Activated CD8-positive, alpha-beta memory T cell treated with anti-CD3 and anti-CD28 coated beads for 48 hours (primary cell): ENCODE measurements around the gene PLCB3.
A peak's percentile ranks its signal among the peaks of the same experiment; 100 is the strongest.
"Not testable (repeated sequence)": the region's sequence is repeated elsewhere in the genome, so short reads cannot be mapped to it uniquely, and the experiment has no call there.

Experiments
- DNase-seq, 3 experiments: peaks; one replicate each; pipeline ENCODE4 v3.0.0-alpha.2; 2020; ENCODE audit warnings: low read depth in 2 of 3, low spot score in 2 of 3

The PLCB3 gene

GRCh38 chr11:64303109-64304031 is 52.0 kb downstream of the PLCB3 start:
- no peak for DNase-seq

GRCh38 chr11:64304032-64304315 is 52.6 kb downstream of the PLCB3 start:
- no peak for DNase-seq

GRCh38 chr11:64304316-64305072 is 53.2 kb downstream of the PLCB3 start:
- DNase-seq: peak; percentile 84 to 98 (median 97)

GRCh38 chr11:64305075-64305690 is 53.9 kb downstream of the PLCB3 start, which contains the start of gene ESRRA:
TSS of gene ESRRA (plus strand) at chr11:64305524. CDS start at chr11:64307180, 1,656 bp downstream.
- DNase-seq: peak; percentile 98 to 100 (median 99)

GRCh38 chr11:64305691-64306562 is 54.6 kb downstream of the PLCB3 start:
- DNase-seq: peak in 2 of 3 experiments; percentile 40 to 41

- DNase-seq: no peak
These were observed 55.2 kb downstream of the PLCB3 start for GRCh38 chr11:64306563-64306875.

- DNase-seq: no peak
These were observed 55.7 kb downstream of the PLCB3 start for GRCh38 chr11:64306876-64307622.

GRCh38 chr11:64307795-64308194 is 56.5 kb downstream of the PLCB3 start:
- DNase-seq: not testable (repeated sequence)

- DNase-seq: no peak
These were observed 61.6 kb downstream of the PLCB3 start for GRCh38 chr11:64312947-64313346.

- DNase-seq: no peak
These were observed 62.3 kb downstream of the PLCB3 start for GRCh38 chr11:64313491-64314145.

- DNase-seq: no peak
These were observed 62.9 kb downstream of the PLCB3 start for GRCh38 chr11:64314146-64314804.

GRCh38 chr11:64314805-64315561 is 63.7 kb downstream of the PLCB3 start:
- no peak for DNase-seq

GRCh38 chr11:64315667-64316526 is 64.6 kb downstream of the PLCB3 start:
- not testable (repeated sequence) for DNase-seq

- no peak for DNase-seq
These were observed 65.5 kb downstream of the PLCB3 start for GRCh38 chr11:64316672-64317324.

- DNase-seq: peak; percentile 79 to 91 (median 84)
These were observed 66.1 kb downstream of the PLCB3 start, which contains the start of gene TRMT112 for GRCh38 chr11:64317325-64317960. TSS of gene TRMT112 (minus strand) at chr11:64317559. CDS start at chr11:64317526, 33 bp downstream.
